GM12801 (cell line): Measurements from ENCODE around the gene MECR.

ENCODE experiments used
- TF ChIP-seq, protein P1 (sequence below): IDR thresholded peaks from one replicate; pipeline ENCODE4 v1.5.1; 2011; ENCODE audit warnings: control low read depth; ENCODE audit not compliant: insufficient read length; ENCODE audit errors: extremely low read depth

Gene MECR

DNA sequence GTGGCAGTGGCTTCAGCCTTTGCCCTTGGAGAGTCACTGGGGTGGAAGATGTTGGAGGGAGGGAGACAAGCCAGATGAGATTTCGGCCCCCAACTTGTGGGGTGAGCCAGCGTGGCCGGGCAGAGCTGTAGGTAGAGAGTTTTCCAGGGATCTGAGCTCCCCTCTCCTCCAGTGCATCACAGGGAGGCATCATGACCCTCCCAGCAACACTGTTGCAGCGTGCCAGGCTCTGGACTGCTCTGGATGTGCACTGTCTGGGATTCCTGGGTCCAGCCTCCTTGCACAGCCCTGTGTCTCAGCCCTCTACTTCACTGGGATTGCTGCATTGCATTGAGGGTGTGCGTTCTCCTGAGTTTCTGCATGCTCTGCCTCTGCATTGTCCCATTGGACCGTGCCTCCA is 14.5 kb upstream of the MECR start:
- TF ChIP-seq, protein P1, sequence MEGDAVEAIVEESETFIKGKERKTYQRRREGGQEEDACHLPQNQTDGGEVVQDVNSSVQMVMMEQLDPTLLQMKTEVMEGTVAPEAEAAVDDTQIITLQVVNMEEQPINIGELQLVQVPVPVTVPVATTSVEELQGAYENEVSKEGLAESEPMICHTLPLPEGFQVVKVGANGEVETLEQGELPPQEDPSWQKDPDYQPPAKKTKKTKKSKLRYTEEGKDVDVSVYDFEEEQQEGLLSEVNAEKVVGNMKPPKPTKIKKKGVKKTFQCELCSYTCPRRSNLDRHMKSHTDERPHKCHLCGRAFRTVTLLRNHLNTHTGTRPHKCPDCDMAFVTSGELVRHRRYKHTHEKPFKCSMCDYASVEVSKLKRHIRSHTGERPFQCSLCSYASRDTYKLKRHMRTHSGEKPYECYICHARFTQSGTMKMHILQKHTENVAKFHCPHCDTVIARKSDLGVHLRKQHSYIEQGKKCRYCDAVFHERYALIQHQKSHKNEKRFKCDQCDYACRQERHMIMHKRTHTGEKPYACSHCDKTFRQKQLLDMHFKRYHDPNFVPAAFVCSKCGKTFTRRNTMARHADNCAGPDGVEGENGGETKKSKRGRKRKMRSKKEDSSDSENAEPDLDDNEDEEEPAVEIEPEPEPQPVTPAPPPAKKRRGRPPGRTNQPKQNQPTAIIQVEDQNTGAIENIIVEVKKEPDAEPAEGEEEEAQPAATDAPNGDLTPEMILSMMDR = no peak

GRCh38 chr1:29243871-29244200 is 13.1 kb upstream of the MECR start:
- TF ChIP-seq, protein P1 = no peak

DNA sequence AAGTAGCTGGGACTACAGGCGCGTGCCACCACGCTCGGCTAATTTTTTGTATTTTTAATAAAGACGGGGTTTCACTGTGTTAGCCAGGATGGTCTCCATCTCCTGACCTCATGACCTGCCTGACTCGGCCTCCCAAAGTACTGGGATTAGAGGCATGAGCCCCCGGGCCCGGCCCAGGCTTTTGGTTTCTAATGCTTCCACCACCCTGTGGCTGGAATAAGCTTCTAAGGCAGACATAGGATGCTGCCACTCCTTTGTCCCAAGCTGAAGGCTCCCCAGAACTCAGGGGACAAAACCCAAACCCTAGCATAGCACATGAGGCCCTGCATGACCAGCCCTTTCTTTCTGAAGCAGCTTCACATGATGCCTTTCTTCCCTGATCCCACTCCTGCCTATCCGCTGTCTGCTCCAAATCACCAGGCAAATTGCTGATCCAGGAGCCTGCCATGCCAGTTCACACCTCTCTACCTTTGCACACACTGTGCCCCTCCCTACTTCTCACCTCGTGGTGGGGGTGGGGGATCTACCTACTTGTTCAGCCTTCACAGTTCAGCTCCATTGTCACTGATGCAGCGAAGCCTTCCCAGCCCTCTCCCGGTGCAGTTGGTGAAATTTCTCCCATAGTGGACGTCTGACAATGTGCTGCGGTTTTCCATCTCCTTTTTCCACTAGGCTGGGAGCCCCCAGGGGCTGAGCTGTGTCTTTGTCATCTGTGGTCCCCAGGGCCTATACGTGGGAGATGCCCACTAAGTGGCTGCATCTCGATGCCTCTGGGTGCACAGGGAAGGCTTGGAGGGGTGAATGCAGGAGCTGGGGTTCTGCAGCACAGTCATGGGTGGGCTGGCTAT is 12.5 kb upstream of the MECR start:
- TF ChIP-seq, protein P1 = no peak

DNA sequence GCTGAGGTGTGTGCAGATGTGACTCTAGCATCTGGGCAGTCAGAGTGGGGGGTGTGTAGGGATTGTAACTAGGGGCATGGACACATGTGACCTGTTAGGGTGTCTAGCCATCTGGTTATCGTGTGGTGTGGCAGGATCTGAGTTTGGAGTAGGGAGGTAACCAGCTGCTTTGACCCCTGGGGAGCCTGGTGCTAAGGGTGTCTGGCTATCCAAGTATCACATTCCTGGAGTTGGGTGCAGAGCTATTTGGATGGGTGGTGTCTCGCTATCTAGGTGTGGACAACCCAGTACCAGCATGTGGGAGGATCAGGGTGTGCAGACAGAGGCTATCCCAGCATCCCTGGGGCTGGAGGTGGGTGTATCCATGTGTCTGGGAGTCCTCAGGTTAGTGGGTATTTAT is 10.3 kb upstream of the MECR start:
- TF ChIP-seq, protein P1 = no peak

DNA sequence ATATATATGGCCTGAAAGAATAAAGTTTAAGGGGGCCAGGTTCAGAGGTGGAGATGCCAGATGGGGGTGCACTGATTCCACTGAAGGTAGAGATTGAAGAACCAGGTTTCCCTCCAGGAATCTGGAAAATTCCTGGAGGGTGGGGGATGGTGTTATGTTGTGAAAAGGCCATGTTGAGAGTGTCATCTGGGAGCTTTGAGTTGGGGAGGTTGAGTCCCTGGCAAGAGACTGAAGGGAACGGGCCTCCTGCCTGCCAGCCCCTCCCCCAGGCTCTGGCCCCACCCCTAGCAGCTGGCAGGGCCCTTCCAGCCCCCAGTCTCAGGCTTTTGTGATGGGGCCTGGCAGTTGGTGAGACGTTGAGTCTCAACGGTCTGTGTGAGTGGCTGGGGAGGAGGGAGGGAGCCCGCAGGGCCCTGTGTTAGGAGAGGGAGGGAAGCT is 9.7 kb upstream of the MECR start:
- TF ChIP-seq, protein P1 = no peak

DNA sequence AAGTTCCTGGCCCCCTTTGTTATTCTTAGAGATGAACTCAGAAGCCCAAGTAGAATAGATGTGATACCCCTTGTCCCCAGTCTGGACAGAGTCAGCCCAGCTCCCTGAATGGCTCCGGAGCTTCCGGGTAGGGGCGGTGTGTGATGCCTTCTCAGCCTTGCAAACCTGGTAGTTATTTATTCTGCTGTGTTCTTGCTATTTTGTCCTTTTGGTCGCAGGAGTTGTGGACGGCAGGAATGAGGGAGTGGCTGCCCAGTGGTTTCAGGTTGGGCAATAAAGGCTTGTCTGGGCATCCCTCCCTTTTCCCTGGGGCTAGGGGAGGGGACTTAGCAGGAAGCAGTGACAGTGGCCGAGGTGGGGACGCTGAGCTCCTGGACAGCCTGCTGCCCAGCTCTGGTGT is 8.4 kb upstream of the MECR start:
- TF ChIP-seq, protein P1 = no peak

DNA sequence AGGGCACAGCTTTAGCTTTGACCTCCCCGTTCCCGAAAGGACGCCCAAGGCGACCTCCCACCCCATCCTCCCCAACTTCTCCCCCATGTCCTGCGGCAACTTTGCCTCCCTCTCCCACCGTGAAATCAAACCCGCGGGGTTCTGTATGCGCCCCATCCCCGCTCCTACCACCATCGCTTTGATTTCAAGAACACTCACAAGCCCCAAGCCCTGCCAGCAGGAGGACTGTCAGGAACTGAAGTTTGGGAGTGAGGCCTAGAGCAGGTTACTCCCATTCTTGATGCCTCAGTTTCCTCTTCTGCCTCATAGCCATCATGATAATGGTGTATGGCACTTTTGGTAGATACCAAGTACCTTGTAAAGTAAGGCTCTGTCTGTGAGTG is 7.9 kb upstream of the MECR start:
- TF ChIP-seq, protein P1 = no peak
